ENCODE results near the gene MPG.

Gene MPG

GRCh38 chr16:53346-54236 lies 24.4 kb upstream of the MPG start, which contains the start of the genes POLR3K and SNRNP25:
Gene POLR3K (minus strand): TSS chr16:53608. CDS start chr16:53586, 22 bp downstream.
Gene SNRNP25 (plus strand): TSS chr16:53828. CDS start chr16:54017, 189 bp downstream.
- peak; percentile 93 for DNase-seq

GRCh38 chr16:54237-54581 lies 23.8 kb upstream of the MPG start:
- no peak for DNase-seq

GRCh38 chr16:55571-56136 lies 22.4 kb upstream of the MPG start:
- DNase-seq: no peak

GRCh38 chr16:56231-56927 lies 21.6 kb upstream of the MPG start:
- no peak for DNase-seq

- DNase-seq: no peak
Measured at GRCh38 chr16:57711-58110, 20.3 kb upstream of the MPG start.

- no peak for DNase-seq
Measured at GRCh38 chr16:58491-59439, 19.3 kb upstream of the MPG start.

GRCh38 chr16:59440-60059 lies 18.5 kb upstream of the MPG start:
- DNase-seq: no peak

- DNase-seq: no peak
Measured at GRCh38 chr16:60166-60565, 17.9 kb upstream of the MPG start.

- DNase-seq: no peak
Measured at GRCh38 chr16:60929-61878, 16.8 kb upstream of the MPG start.

GRCh38 chr16:61879-62281 lies 16.1 kb upstream of the MPG start:
- no peak for DNase-seq

GRCh38 chr16:62283-62967 lies 15.6 kb upstream of the MPG start:
- DNase-seq: no peak

GRCh38 chr16:62968-63391 lies 15.0 kb upstream of the MPG start:
- DNase-seq: no peak

- DNase-seq: no peak
Measured at GRCh38 chr16:63466-63865, 14.6 kb upstream of the MPG start.

GRCh38 chr16:63998-64913 lies 13.8 kb upstream of the MPG start:
- peak; percentile 57 for DNase-seq

GRCh38 chr16:64914-65255 lies 13.1 kb upstream of the MPG start:
- no peak for DNase-seq

- DNase-seq: peak; percentile 17
Measured at GRCh38 chr16:65745-66144, 12.3 kb upstream of the MPG start.

- no peak for DNase-seq
Measured at GRCh38 chr16:66309-67182, 11.5 kb upstream of the MPG start.

- no peak for DNase-seq
Measured at GRCh38 chr16:67183-67791, 10.7 kb upstream of the MPG start.
